GM19395 (cell line): ENCODE results near the gene MLC1.

ENCODE experiments used
- ATAC-seq: cut with Tn5 transposase; IDR thresholded peaks from one replicate; pipeline ENCODE4 v1.9.1; 2021; ENCODE audit warnings: mild to moderate bottlenecking, moderate library complexity; ENCODE audit not compliant: unreplicated experiment

The MLC1 gene

GRCh38 chr22:50039669-50040443, 45.4 kb downstream of the MLC1 start:
- no peak for ATAC-seq

- ATAC-seq: no peak
Observed at GRCh38 chr22:50035976-50036724, 49.1 kb downstream of the MLC1 start.

GRCh38 chr22:50035131-50035881, 49.9 kb downstream of the MLC1 start:
- no peak for ATAC-seq

GRCh38 chr22:50034126-50035081, 50.8 kb downstream of the MLC1 start:
- ATAC-seq: no peak

- ATAC-seq: no peak
Observed at GRCh38 chr22:50032941-50033601, 52.2 kb downstream of the MLC1 start.

GRCh38 chr22:50032109-50032871, 52.9 kb downstream of the MLC1 start:
- ATAC-seq: no peak

GRCh38 chr22:50031189-50032091, 53.8 kb downstream of the MLC1 start:
- ATAC-seq: no peak

GRCh38 chr22:50030297-50031188, 54.7 kb downstream of the MLC1 start:
- ATAC-seq: no peak

- ATAC-seq: no peak
Observed at GRCh38 chr22:50027639-50028537, 57.3 kb downstream of the MLC1 start.

GRCh38 chr22:50025993-50026392, 59.2 kb downstream of the MLC1 start:
- ATAC-seq: no peak

GRCh38 chr22:50022171-50022819, 62.9 kb downstream of the MLC1 start:
- no peak for ATAC-seq

- no peak for ATAC-seq
Observed at GRCh38 chr22:50020606-50021005, 64.6 kb downstream of the MLC1 start.

GRCh38 chr22:50019316-50019715, 65.9 kb downstream of the MLC1 start:
- no peak for ATAC-seq

- ATAC-seq: no peak
Observed at GRCh38 chr22:50018608-50019285, 66.5 kb downstream of the MLC1 start.

GRCh38 chr22:50017701-50018224, 67.5 kb downstream of the MLC1 start:
- no peak for ATAC-seq
